GM12865 (cell line): Measurements from ENCODE around the gene SPSB4.

Experiments
- DNase-seq: peaks from one replicate; pipeline ENCODE4 v3.0.0; 2010; ENCODE audit warnings: low read depth
- H3K4me3 ChIP-seq: 2 replicates; pipeline ENCODE4 v1.5.1; 2011; ENCODE audit warnings: mild to moderate bottlenecking, low read depth, low read length, control low read depth
- TF ChIP-seq, protein P1 (sequence below): IDR thresholded peaks from 2 replicates; pipeline ENCODE4 v1.5.1; 2011; ENCODE audit warnings: low read length, control low read depth, low read depth, inconsistent platforms; ENCODE audit not compliant: insufficient read depth; ENCODE audit errors: missing control alignments

Gene SPSB4

GRCh38 chr3:141183606-141184005, 132.5 kb downstream of the SPSB4 start:
- TF ChIP-seq, protein P1, sequence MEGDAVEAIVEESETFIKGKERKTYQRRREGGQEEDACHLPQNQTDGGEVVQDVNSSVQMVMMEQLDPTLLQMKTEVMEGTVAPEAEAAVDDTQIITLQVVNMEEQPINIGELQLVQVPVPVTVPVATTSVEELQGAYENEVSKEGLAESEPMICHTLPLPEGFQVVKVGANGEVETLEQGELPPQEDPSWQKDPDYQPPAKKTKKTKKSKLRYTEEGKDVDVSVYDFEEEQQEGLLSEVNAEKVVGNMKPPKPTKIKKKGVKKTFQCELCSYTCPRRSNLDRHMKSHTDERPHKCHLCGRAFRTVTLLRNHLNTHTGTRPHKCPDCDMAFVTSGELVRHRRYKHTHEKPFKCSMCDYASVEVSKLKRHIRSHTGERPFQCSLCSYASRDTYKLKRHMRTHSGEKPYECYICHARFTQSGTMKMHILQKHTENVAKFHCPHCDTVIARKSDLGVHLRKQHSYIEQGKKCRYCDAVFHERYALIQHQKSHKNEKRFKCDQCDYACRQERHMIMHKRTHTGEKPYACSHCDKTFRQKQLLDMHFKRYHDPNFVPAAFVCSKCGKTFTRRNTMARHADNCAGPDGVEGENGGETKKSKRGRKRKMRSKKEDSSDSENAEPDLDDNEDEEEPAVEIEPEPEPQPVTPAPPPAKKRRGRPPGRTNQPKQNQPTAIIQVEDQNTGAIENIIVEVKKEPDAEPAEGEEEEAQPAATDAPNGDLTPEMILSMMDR, result no peak
- no peak for DNase-seq
- no peak overlapping the region for H3K4me3 ChIP-seq

DNA sequence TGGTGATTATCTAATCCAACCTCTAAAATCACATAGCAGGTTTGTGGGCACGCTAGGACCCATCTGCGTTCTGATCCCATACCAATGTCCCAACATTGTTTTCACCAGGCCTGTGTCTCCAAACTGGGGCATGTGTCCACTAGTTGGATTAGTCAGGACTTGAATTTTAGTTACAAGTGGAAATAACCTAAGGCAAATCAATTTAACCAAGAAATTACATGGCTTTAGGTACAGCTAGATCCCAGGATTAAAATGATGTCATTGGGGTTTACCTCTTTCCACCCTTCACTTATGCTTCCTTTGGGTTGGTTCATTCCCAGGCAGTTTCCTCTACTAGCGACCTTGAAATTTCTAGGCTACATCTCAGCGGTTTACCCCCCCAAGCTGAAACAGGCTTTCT, 133.3 kb downstream of the SPSB4 start:
- TF ChIP-seq, protein P1, result no peak
- DNase-seq, result no peak

GRCh38 chr3:141191097-141191749, 140.1 kb downstream of the SPSB4 start:
- no peak overlapping the region for H3K4me3 ChIP-seq
- TF ChIP-seq, protein P1, result no peak
- no peak for DNase-seq

More for the DNA sequence above, 133.3 kb downstream of the SPSB4 start:
- no peak overlapping the region for H3K4me3 ChIP-seq

- H3K4me3 ChIP-seq, result no peak overlapping the region
- TF ChIP-seq, protein P1, result peak; percentile 95
- DNase-seq, result peak; percentile 93
Observed at GRCh38 chr3:141192345-141192744, 141.2 kb downstream of the SPSB4 start.

- H3K4me3 ChIP-seq, result no peak overlapping the region
- TF ChIP-seq, protein P1, result no peak
- DNase-seq, result no peak
Observed at GRCh38 chr3:141193066-141193830, 142.1 kb downstream of the SPSB4 start.
